HK-2 (cell line): Measurements from ENCODE around the gene MPRIP.

ENCODE experiments used
- DNase-seq: peaks from one replicate; pipeline ENCODE4 v3.0.0-alpha.2; 2018; ENCODE audit not compliant: unreplicated experiment

MPRIP gene

GRCh38 chr17:17206124-17206912 is 164.1 kb downstream of the MPRIP start, which contains the start of gene PLD6:
TSS of gene PLD6 (minus strand) at chr17:17206333. CDS start at chr17:17206286, 47 bp downstream.
- DNase-seq: peak; percentile 96

GRCh38 chr17:17206913-17207335 is 164.7 kb downstream of the MPRIP start:
- no peak for DNase-seq

DNA sequence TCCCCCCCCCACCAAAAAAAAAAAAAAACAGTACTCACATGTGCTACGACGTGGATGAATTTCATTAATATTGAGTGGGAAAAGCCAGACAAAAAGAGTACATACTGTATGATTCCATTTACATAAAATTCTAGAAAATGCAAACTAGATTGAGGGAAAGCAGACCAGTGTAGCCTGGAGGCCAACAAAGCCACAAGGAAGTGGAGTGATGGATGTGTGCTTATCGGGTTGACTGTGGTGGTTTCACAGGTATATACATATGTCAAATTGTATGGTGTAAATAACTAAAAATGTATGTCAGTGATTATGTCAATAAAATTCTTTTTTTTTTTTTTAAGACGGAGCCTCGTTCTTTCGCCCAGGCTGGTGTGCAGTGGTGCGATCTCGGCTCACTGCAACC is 165.7 kb downstream of the MPRIP start:
- DNase-seq: no peak

- no peak for DNase-seq
These were observed 171.5 kb downstream of the MPRIP start for GRCh38 chr17:17213775-17214174.

DNA sequence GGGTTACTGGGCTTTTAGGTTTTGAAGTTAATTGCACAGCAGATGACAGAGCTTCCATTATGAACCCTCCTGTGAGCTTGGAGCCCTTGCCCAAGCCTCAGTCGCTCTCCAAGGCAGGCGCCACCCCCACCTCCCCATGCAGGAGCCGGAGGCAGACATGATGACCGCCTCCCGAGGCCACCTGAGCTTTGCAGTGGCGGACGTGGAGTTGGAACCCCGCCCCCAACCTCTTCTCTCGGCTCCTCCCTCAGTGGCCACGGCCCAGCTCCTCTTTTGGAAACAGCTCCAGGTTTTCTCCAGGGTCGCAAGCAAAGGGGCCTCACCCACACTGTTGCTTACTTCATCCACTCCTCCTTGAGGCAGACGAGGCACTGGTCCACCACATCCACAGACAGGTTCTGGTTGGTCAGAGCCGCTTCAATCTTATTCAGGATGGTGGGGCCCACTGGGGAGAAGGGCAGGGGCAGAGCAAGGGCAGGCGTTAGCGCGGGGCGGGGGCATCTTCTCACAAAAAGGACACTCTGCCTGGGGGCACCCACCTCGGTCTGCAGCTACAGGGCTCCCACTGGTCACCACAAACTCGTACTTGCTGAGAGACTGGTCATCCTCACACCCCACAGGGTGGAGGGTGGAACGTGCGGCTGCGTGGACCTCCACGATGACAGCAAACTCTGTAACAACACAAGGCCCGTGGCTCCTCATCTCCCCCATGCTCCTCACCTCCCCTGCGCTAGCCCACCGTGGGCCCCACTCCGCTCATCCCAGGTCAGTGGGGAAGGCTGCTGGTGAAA is 172.6 kb downstream of the MPRIP start:
- DNase-seq: no peak

- no peak for DNase-seq
These were observed 173.3 kb downstream of the MPRIP start for GRCh38 chr17:17215575-17215974.

DNA sequence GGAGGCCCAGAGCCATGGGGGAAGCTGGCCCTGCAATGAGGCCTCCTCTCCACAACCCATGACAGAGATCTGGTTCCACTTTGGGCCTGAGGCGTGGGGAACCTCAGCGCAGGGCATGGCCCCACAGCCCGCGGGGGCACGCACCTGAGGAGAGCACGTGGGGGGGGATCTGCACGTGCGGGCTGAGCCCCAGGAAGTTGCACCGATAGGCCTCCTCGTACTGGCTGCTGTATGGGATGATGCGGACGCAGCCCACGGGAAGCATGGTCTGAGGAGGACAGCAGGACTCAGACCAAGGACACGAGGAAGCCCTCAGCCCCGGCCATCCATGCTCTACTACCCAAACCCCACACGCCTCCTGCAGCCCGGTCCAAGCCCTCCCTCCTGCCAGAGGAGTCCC is 174.0 kb downstream of the MPRIP start:
- DNase-seq: no peak

- no peak for DNase-seq
These were observed 174.5 kb downstream of the MPRIP start for GRCh38 chr17:17216776-17217175.

DNA sequence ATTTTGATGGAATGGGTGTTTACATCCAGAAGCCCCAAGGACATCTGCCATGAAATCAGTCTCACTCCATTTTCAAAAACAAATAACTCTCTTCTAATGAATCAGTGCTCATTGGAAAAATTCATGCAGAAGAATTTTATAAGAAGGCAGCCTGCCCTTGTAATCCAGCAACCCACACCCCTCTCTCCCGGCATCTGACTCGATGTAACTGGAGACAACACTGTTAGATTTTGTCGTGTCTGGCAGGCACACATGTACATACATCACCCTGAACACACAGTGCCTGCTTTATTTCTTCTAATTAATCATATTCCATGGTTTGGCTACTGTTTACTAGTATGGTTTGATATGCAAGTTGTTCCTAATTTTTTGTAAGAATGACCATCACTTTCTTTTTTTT is 175.7 kb downstream of the MPRIP start:
- DNase-seq: no peak

GRCh38 chr17:17220529-17220928 is 178.3 kb downstream of the MPRIP start:
- no peak for DNase-seq

DNA sequence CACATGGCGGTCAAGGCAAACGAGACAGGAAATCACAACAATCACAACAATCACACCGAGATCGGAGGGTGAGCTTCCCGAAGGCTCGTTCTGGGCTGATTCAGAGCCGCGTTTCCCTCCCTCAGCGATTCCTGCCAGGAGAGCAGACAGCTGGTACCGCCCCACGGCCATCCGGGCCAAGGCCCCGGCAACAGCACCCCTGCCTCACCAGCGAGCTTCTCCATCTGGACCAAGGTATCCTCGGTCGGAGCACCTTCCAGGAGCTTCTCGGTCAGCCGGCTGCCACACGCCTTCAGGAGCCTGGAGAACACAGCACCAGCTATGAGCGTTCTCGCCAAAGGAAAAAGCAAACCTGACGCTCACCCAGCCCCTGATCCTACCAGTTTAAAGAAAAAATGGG is 179.1 kb downstream of the MPRIP start:
- no peak for DNase-seq

DNA sequence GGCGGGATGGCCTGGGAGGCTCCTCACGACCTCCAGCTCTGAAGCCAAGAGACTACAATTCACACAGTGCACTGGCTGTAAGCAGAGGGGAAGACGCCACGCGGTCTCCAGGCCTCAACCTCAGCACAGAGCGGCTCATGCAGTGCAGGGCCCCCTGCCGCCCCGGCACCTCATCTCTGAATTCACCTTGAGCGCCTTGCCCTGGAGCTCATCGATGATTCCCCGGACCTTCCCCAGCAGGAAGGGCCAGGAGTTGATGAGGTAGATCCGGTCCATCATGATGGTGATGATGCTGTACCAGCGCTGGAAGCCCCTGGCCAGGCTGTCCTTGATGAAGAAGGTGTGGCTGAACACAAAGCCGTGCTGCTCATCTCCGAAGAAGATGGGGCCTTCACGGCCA is 181.5 kb downstream of the MPRIP start:
- no peak for DNase-seq

GRCh38 chr17:17224137-17224536 is 181.9 kb downstream of the MPRIP start:
- no peak for DNase-seq

DNA sequence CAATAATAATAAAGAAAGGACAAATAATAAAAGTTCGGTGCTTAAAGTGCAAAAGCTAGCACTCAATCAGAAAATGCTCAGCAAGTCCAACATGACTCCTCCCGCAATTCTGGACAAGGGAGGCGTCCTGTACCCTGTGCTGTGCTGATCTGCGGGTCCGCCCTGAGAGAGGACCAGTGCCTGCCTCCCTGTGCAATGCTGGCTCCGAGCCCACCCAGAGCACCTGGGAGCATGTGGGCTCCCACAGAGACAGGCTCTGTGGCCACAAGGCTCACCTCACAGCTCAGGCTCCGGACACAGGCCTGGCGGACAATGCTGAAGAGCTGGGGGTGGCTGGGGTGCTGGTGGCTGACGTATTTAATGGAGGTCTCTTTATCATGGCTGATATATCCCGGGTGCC is 183.6 kb downstream of the MPRIP start:
- DNase-seq: no peak

DNA sequence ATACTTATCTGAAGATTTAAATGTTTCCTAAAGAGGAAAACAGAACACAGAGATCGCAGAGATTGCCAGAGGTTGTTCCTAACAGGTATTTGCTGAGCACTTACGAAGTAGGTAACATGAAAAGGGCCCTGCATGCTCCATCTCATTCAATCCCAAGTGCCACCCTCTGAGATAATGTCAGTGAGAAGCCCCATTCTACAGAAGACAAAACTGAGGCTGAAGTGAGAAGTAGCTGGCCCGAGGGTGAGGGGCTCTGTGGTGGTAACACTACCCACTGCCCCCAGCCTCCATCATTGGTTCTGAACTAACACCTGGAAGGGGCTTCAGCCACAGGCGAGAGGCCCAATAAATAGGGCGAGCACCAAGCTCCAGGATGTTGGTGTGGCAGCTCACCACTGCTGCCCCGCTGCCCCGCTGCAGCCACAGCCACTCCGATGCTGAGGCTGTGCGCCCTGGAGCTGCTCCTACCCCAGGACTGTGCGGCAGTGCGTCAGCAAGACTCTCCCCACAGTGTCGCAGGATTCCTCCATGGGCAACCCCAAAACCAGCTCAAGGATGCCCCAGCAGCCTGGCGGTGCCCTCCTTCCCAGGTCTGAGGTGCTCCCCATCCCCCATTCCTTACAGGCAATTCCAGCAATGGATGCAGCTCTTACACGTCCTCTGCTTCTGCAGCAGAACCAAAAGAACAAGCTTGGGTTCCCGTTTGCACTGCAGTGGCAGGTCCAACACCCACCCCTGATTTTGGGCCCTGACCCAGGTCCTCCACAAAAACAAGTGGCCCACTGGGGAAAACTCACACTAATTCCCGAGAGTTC is 184.4 kb downstream of the MPRIP start:
- no peak for DNase-seq

DNA sequence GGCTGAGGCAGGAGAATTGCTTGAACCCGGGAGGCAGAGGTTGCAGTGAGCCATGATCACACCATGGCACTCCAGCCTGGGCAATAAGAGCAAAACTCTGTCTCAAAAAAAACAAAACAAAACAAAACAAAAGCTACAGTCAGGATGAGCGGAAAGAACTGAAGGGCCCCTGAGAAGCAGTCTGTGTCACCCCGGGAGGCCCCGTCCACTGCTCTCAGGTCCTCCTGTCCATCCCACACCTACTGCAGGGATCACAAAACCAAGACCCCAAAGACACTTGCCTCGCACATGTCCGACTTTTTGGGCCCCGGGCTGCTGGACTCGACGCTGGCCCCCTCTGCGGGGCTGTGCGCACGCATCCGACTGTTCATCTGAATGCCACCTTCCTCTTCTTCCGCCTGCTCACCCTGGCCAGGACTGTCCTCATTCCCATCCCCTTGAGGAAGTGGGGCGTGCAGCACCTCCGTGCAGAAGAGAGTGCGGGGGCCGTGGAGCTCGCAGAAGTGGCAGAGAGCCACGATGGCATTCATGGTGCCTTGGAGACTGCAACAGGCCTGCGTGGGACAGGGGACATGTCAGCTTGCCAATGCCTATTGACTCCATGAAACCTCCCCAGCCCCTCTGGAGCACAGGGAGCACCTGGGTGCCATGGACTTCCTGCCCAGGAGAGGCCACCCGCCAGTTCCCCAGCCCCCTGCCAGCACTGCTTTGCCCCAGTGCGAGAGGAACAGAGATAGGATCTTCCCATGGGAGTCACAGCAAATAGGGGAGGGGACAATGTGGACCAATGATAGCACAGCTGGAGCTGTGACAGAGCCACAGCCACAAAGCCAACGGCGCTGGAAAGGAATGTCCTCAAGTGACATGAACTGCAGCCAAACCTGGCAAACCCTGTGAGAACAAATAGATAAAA is 185.6 kb downstream of the MPRIP start:
- DNase-seq: no peak

DNA sequence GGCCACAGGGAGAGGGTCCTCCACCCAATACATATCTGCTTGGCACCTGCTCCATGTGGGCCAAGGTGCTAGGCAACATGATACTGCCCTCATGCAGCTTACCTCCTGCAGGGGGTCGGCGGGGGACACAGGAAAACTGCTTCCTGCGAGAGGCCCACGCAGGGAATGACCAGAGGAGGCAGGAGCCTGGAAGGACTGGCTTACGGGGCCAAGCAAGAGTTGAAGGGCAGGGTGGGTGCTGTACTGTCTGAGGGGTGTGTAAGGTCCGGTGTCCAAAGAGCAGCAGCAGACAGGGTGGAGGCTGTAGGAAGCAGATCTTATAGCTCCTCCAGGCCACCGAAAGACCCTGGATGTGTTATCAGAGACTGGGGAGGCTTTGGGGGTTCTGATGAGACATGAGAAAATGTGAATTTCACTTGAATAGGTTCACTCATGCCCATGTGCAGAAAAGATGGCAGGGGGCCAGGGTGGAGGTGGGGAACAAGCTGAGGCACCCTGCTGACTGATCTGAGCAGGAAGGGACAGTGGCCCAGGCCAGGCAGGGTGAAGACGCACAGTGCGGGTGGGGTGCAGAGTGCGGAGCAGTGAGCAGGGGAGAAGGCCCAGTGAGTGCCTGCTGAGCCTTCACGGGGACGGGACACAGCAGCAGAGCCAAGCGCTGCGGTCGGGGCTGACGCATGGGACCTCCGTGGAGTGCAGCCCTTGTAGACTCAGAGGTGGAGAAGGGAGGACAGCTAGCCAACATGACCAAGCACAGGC is 186.4 kb downstream of the MPRIP start:
- DNase-seq: no peak

GRCh38 chr17:17229416-17230384 is 187.4 kb downstream of the MPRIP start:
- no peak for DNase-seq

GRCh38 chr17:17231621-17232302 is 189.5 kb downstream of the MPRIP start:
- no peak for DNase-seq
